AG04450 (cell line): ENCODE measurements around the gene CTCFL. TPM values are rescaled to one million over a fixed set of nuclear protein-coding genes. Genes with fewer than 3 reads are reported as not detected.

Source experiments
- CTCF ChIA-PET: fragments of 300-600, 350-600 bp; formaldehyde crosslinking; extraction: SDS; loops from one replicate; lab custom pipeline; 2022; ENCODE audit warnings: antibody characterized with exemption, inconsistent platforms; lab: Charles Lee
- POLR2A ChIA-PET: fragments of 350-600 bp; formaldehyde crosslinking; extraction: SDS; loops from one replicate; lab custom pipeline; 2021; ENCODE audit warnings: antibody characterized with exemption, inconsistent platforms; lab: Yijun Ruan, JAX
- DNase-seq: peaks from one replicate; pipeline ENCODE4 v3.0.0-alpha.2; 2011; ENCODE audit warnings: low read depth, low spot score
- H3K27ac ChIP-seq: one replicate; pipeline ENCODE4 v1.5.1; 2012; ENCODE audit warnings: low read depth, low read length, control low read depth
- H3K27me3 ChIP-seq: one replicate; pipeline ENCODE4 v1.6.0; 2012; ENCODE audit warnings: low read length; ENCODE audit not compliant: control insufficient read depth, insufficient read depth
- H3K4me3 ChIP-seq: 2 replicates; pipeline ENCODE4 v1.5.1; 2011; ENCODE audit warnings: mild to moderate bottlenecking, low read depth, low read length, control low read depth
- H3K9me3 ChIP-seq: 2 replicates; pipeline ENCODE4 v1.5.1; 2012; ENCODE audit warnings: low read length; ENCODE audit not compliant: control insufficient read depth, insufficient read depth
- CTCF ChIP-seq: IDR thresholded peaks from 2 replicates; pipeline ENCODE4 v1.5.1; 2011; ENCODE audit warnings: low read depth, low read length, control low read depth, inconsistent platforms
- polyA plus RNA-seq: library from polyadenylated mRNA; depleted of rRNA; stranded (reverse); fragments of >200 nt; gene quantifications from 2 replicates; pipeline ENCODE4 v1.2.3, GENCODE V29; 2011

CTCFL gene
- polyA plus RNA-seq, 1 experiment: not detected

- DNase-seq: no peak
- POLR2A ChIA-PET: no interaction called here
- no peak for TF ChIP-seq CTCF
- CTCF ChIA-PET: no interaction called here
- no peak within 1 kb of the TSS for H3K27ac ChIP-seq
- peaks cover 4% of the 10 kb centered on the region for H3K27me3 ChIP-seq
- H3K4me3 ChIP-seq: no peak within 1 kb of the TSS
- no peaks in the 10 kb centered on the region for H3K9me3 ChIP-seq
These were observed 35.8 kb upstream of the CTCFL start, which contains the start of gene PCK1 for GRCh38 chr20:57560554-57561355. Gene PCK1, plus strand, starts transcription at chr20:57561110. Its CDS starts 302 bp downstream, at chr20:57561412.

- no peak overlapping the region for H3K27ac ChIP-seq
- DNase-seq: no peak
- no peaks in the 10 kb centered on the region for H3K9me3 ChIP-seq
- ChIA-PET CTCF (interaction anchor here (0.6 kb wide), 1 partner anchor 263 kb away, joined by 3 read pairs; no protein-coding TSS in a partner anchor), POLR2A (no interaction called here)
- no peak for TF ChIP-seq CTCF
- no peak overlapping the region for H3K4me3 ChIP-seq
- peaks cover 4% of the 10 kb centered on the region for H3K27me3 ChIP-seq
These were observed 35.0 kb upstream of the CTCFL start for GRCh38 chr20:57559658-57560553.

GRCh38 chr20:57559289-57559634, 34.3 kb upstream of the CTCFL start:
- Histone ChIP-seq H3K27ac (no peak overlapping the region), H3K9me3 (no peaks in the 10 kb centered on the region), H3K4me3 (no peak overlapping the region), H3K27me3 (peaks cover 4% of the 10 kb centered on the region)
- DNase-seq: no peak
- ChIA-PET CTCF (interaction anchor here (0.6 kb wide), 1 partner anchor 262 kb away, joined by 3 read pairs; no protein-coding TSS in a partner anchor), POLR2A (no interaction called here)
- TF ChIP-seq CTCF: no peak

- DNase-seq: no peak
- ChIA-PET POLR2A (no interaction called here), CTCF (interaction anchor here (0.5 kb wide), 1 partner anchor 40 kb away, joined by 4 read pairs; no protein-coding TSS in a partner anchor)
- H3K27me3 ChIP-seq: peaks cover 4% of the 10 kb centered on the region
- no peak for TF ChIP-seq CTCF
- H3K4me3 ChIP-seq: no peak overlapping the region
- H3K9me3 ChIP-seq: no peaks in the 10 kb centered on the region
- H3K27ac ChIP-seq: no peak overlapping the region
These were observed 33.8 kb upstream of the CTCFL start for GRCh38 chr20:57558614-57559288.
